GM19023 (cell line): ENCODE measurements around the gene WRAP53.

ENCODE experiments used
- ATAC-seq: cut with Tn5 transposase; IDR thresholded peaks from one replicate; pipeline ENCODE4 v1.9.1; 2021; ENCODE audit warnings: mild to moderate bottlenecking, moderate library complexity; ENCODE audit not compliant: unreplicated experiment

Gene WRAP53

DNA sequence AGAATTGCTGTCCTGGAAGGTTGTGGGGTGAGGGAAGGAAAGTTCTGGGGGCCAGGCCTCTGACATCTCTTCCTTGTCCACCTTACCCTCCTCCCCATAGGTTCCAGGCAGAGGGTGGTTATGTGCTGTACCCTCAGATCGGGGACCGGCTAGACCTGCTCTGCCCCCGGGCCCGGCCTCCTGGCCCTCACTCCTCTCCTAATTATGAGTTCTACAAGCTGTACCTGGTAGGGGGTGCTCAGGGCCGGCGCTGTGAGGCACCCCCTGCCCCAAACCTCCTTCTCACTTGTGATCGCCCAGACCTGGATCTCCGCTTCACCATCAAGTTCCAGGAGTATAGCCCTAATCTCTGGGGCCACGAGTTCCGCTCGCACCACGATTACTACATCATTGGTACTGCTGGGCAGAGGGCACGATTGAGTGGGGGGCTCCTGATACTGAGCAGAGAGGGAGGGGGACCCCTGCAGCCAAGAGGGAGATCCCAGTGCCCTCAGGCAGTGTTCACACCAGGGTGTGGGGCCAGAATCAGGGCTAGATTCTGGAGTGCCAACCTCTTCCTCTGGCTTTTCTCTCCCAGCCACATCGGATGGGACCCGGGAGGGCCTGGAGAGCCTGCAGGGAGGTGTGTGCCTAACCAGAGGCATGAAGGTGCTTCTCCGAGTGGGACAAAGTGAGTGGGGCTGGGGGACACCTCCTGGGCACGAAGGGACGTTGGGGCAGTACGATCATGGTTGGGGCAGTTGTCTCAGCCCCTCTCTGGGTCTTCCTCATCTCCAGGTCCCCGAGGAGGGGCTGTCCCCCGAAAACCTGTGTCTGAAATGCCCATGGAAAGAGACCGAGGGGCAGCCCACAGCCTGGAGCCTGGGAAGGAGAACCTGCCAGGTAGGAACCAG is 19.8 kb downstream of the WRAP53 start:
- ATAC-seq: no peak

DNA sequence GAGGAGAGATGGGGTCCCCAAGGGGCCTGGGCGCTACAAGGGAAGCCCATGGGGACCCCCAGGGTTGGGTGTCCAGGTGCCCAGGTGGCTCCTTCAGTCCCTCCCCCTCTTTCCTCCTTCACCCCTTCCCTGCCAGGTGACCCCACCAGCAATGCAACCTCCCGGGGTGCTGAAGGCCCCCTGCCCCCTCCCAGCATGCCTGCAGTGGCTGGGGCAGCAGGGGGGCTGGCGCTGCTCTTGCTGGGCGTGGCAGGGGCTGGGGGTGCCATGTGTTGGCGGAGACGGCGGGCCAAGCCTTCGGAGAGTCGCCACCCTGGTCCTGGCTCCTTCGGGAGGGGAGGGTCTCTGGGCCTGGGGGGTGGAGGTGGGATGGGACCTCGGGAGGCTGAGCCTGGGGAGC is 20.8 kb downstream of the WRAP53 start:
- no peak for ATAC-seq

DNA sequence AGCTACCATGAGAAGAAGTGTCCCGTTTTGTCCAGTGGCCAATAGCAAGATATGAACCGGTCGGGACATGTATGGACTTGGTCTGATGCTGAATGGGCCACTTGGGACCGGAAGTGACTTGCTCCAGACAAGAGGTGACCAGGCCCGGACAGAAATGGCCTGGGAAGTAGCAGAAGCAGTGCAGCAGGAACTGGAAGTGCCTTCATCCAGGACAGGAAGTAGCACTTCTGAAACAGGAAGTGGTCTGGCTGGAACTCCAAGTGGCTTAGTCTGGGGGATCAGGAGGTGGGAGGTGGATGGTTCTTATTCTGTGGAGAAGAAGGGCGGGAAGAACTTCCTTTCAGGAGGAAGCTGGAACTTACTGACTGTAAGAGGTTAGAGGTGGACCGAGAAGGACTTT is 22.0 kb downstream of the WRAP53 start:
- no peak for ATAC-seq

GRCh38 chr17:7711051-7711755 is 22.9 kb downstream of the WRAP53 start:
- no peak for ATAC-seq

DNA sequence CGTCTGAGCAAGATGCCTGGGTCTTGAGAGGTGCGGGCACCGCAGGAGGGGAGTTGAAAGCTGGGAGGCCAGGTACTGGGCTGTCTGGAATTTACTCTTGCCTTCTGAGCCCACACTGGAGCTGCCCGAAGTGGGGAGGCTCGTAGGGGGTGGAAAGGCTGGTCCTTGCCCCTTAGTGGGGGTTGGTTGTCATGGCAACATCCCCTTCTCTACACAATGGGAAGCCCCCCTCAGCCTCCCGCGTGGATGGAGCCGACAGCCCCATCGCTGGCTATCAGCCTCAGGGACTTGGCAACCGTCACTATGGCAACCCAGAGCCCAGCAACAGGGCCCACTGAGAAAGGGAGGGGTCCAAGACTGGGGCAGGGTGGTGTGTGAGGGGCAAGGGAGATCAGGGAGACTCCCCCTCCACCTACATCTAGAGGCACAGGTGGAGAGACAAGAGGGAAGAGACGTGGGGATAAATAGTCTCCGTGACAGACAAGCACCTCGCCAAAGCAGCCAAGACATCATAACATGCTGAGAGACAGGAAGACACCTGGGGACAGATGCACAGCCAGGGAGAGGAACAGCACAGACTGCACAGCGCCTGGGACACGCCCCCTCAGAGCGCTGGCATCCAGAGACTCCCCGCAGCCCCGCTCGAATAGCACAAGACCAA is 24.0 kb downstream of the WRAP53 start:
- ATAC-seq: no peak

- no peak for ATAC-seq
Observed at GRCh38 chr17:7713782-7714181, 25.5 kb downstream of the WRAP53 start.

- no peak for ATAC-seq
Observed at GRCh38 chr17:7714721-7715594, 26.7 kb downstream of the WRAP53 start.

- no peak for ATAC-seq
Observed at GRCh38 chr17:7715936-7716886, 27.9 kb downstream of the WRAP53 start.

- no peak for ATAC-seq
Observed at GRCh38 chr17:7716901-7717755, 28.9 kb downstream of the WRAP53 start, which contains the start of gene DNAH2. Gene DNAH2 (plus strand): TSS chr17:7717744. CDS start chr17:7719735, 1,991 bp downstream.

DNA sequence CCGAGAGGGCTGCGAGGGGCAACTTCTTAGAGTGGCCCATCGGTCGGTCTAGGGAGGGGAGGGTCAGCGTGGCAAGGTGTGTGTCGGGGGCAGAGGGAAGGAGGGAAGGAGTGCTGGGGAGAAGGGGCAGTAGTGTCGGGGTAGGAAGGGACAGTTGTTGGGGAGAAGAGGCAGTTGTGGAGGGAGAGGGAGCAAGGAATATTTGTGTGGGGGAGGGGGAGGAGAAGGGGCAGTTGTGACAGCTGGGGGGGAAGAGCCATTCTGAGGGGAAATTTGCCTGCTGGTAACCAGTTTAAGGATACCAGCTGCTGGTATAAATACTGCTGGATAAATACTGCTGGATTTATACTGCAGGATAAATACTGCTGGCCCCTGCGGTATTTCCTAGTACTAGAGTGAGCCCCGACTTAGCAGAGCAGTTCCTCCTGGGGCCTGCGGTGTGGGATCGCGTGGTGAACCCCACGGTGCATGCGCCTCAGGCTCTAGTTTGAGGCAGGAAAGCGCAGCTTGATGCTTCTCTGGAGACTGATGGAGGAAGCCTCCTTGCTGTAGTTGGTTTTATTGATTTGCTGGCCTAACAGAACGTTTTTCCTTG is 29.6 kb downstream of the WRAP53 start:
- ATAC-seq: no peak

DNA sequence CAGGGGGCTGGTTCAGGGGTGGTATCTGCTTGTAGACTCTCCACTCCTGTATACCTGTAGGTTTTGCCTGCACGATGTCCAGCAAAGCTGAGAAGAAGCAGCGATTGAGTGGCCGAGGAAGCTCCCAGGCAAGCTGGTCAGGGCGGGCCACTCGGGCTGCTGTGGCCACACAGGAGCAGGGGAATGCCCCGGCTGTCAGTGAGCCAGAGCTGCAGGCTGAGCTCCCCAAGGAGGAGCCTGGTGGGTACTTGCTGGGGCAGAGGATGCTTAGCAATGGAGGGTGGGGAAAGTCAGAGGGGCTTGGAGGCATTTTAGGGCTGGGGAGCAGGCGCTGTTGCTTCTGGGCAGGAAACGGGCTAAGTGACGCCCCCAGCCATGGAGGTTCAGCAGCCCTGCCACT is 31.4 kb downstream of the WRAP53 start:
- no peak for ATAC-seq

GRCh38 chr17:7720125-7720524 is 31.8 kb downstream of the WRAP53 start:
- no peak for ATAC-seq

DNA sequence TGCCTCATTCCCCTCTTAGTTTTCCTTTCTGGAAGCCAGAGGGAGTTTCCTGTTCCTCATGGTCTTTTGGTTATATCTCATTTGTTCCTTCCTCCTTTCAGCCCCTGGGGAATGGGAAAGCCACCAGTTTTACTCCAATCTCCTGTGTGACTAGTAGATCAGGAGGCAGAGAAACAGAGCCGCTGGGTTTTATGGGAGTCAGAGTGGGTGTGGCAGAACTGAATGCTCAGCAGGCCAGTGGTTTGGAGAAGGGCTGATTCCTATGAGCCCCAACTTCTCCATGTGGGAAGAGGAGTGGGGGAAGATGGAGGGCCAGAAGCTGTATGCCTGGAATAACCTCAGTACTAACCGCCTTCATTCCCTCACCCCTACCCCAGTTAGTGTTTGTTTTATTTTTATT is 33.3 kb downstream of the WRAP53 start:
- no peak for ATAC-seq

GRCh38 chr17:7727886-7728285 is 39.6 kb downstream of the WRAP53 start:
- no peak for ATAC-seq

GRCh38 chr17:7729816-7730215 is 41.5 kb downstream of the WRAP53 start:
- no peak for ATAC-seq

DNA sequence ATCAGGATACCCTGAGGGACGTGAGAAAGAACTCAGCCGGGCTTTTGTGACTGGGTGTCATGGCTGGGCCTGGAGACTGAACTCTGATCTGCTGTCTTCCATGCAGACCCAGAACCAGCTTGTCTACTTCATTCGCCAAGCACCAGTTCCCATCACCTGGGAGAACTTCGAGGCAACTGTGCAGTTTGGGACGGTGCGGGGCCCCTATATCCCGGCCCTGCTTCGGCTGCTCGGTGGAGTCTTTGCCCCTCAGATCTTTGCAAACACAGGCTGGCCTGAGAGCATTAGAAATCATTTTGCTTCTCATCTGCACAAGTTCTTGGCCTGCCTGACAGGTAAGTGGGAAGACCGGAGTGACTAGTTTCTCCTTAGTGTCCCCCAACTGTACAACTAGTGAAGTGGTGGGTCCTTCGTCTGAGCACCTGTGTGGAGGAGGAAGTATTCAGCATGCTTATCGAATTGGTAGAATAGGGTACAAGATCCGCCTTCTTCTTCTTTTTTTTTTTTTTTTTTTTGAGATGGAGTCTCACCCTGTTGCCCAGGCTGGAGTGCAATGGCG is 44.8 kb downstream of the WRAP53 start:
- ATAC-seq: no peak

DNA sequence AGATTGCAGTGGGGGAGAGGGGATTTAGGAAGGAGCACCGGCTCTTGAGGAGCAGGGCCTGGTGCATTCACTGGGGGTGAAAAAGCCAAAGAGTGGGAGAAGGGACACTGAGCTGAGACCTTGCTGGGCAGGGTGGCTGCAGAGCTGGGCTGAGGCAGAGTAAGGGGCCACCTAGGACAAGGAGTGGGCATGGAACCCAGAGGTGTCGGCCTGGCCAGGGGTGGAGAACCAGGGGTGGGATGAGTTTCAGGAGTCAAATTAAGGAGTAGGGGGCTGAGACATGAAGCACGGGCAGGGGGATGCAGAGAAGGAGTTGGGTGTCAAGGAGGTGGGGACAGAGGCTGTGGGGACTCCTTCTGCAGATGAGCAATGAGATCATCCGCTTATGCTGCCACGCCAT is 49.3 kb downstream of the WRAP53 start:
- no peak for ATAC-seq

GRCh38 chr17:7739746-7740145 is 51.5 kb downstream of the WRAP53 start:
- ATAC-seq: no peak
